Esophagus (tissue), 2 donors: Measurements from ENCODE around the gene MED29. TPM values are rescaled to one million over a fixed set of nuclear protein-coding genes. Genes with fewer than 3 reads are reported as not detected.

Source experiments
- H3K27ac ChIP-seq, 2 donors: one replicate each; pipeline ENCODE4 v1.5.1; 2013; ENCODE audit warnings: low read depth in 2 of 2, mild to moderate bottlenecking in 2 of 2, inconsistent platforms in 1 of 2, low read length in 1 of 2, moderate library complexity in 1 of 2
- H3K27me3 ChIP-seq, 2 donors: one replicate each; pipeline ENCODE4 v1.6.1; 2013; ENCODE audit warnings: low read length in 2 of 2, control low read depth in 1 of 2, mild to moderate bottlenecking in 1 of 2; ENCODE audit not compliant: insufficient read depth in 2 of 2, control insufficient read depth in 1 of 2
- H3K36me3 ChIP-seq, 2 donors: one replicate each; pipeline ENCODE4 v1.6.1; 2013; ENCODE audit warnings: low read length in 1 of 2; ENCODE audit not compliant: control insufficient read depth in 2 of 2, insufficient read depth in 2 of 2
- H3K4me1 ChIP-seq, 2 donors: one replicate each; pipeline ENCODE4 v1.6.1; 2013; ENCODE audit warnings: low read length in 1 of 2; ENCODE audit not compliant: control insufficient read depth in 2 of 2, insufficient read depth in 2 of 2
- H3K4me3 ChIP-seq, 2 donors: one replicate each; pipeline ENCODE4 v1.5.1; 2013; ENCODE audit warnings: low read length in 2 of 2, mild to moderate bottlenecking in 2 of 2, low read depth in 1 of 2, moderate library complexity in 1 of 2
- H3K9me3 ChIP-seq, 2 donors: one replicate each; pipeline ENCODE4 v1.6.1; 2013; ENCODE audit warnings: mild to moderate bottlenecking in 2 of 2, low read depth in 1 of 2, low read length in 1 of 2, moderate library complexity in 1 of 2; ENCODE audit not compliant: control insufficient read depth in 2 of 2, insufficient read depth in 1 of 2
- WGBS, 2 donors: extraction: QIAGEN DNeasy Blood & Tissue Kit; methylation state at CpG; one replicate each; pipeline ENCODE4 v1.1.7; 2013; 5-methylcytosine and 5-hydroxymethylcytosine counted together
- polyA plus RNA-seq, 2 donors: library from polyadenylated mRNA; stranded (reverse); fragments of 200-250 nt; gene quantifications; one replicate each; pipeline ENCODE4 v1.2.3, GENCODE V29; 2013
- donor health status: healthy with polysubstance abuse.
- donor health status: Bipolar disorder and iron deficiency.

The MED29 gene
- polyA plus RNA-seq, 2 donors, result 15.6 to 22.7 TPM

GRCh38 chr19:39413911-39414608 is 22.9 kb downstream of the MED29 start:
- Histone ChIP-seq H3K36me3 (no peaks in the 10 kb centered on the region), H3K27me3 (no peaks in the 10 kb centered on the region), H3K4me1 (peaks cover 5 to 7% of the 10 kb centered on the region in 2 donors), H3K4me3 (peak overlapping the region; percentile 56 to 61), H3K27ac (peak overlapping the region; percentile 86 to 94), H3K9me3 (no peaks in the 10 kb centered on the region)
- WGBS, 2 donors, result 43 to 46% methylated on average over 18 of the region's 18 CpGs

DNA sequence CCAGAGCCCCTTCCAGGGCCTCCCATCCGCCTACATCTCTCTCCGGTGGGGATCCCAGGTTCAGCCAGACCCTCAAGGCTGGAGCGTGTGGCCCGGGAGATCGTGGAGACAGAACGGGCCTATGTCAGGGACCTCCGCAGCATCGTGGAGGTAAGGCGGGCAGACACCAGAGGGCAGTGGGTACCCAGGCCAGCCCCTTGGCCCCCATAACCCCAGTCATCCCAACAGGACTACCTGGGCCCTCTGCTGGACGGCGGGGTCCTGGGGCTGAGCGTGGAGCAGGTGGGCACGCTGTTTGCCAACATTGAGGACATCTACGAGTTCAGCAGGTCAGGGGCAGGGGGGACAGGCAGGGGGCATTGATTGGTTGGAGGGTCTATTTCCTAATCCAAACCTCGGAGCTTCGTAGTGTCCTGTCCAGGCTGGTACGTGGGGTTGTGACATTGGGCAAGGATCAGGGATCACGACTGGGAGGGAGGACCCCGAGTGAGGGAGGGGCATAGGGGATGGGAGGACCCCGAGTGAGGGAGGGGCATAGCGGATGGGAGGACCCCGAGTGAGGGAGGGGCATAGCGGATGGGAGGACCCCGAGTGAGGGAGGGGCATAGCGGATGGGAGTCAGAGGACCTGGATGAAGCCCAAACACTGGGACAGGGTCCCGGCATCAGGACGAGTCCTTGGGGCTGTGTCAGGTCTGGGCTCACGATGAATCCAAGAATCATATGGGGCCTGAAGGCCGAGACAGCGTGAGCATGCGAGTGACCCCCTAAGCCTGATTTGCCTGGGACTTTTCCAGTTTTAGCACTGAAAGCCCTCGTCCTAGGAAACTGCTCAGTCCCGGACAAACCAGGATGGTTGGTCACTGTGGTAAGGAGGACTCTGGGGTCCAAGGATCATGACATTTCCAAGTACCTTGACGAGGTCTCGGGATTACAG is 24.2 kb downstream of the MED29 start:
- no peaks in the 10 kb centered on the region for H3K27me3 ChIP-seq
- H3K4me3 ChIP-seq, result no peak overlapping the region
- WGBS, 2 donors, result 71 to 73% methylated on average over 35 of the region's 35 CpGs
- peaks cover 5 to 6% of the 10 kb centered on the region in 2 donors for H3K4me1 ChIP-seq
- H3K36me3 ChIP-seq, result no peaks in the 10 kb centered on the region
- no peaks in the 10 kb centered on the region for H3K9me3 ChIP-seq
- H3K27ac ChIP-seq, result peak overlapping the region in 1 of 2 donors; percentile 36

- Histone ChIP-seq H3K4me1 (peaks cover 0 to 5% of the 10 kb centered on the region in 2 donors), H3K27ac (no peak overlapping the region)
Measured at GRCh38 chr19:39416152-39417120, 25.3 kb downstream of the MED29 start.

DNA sequence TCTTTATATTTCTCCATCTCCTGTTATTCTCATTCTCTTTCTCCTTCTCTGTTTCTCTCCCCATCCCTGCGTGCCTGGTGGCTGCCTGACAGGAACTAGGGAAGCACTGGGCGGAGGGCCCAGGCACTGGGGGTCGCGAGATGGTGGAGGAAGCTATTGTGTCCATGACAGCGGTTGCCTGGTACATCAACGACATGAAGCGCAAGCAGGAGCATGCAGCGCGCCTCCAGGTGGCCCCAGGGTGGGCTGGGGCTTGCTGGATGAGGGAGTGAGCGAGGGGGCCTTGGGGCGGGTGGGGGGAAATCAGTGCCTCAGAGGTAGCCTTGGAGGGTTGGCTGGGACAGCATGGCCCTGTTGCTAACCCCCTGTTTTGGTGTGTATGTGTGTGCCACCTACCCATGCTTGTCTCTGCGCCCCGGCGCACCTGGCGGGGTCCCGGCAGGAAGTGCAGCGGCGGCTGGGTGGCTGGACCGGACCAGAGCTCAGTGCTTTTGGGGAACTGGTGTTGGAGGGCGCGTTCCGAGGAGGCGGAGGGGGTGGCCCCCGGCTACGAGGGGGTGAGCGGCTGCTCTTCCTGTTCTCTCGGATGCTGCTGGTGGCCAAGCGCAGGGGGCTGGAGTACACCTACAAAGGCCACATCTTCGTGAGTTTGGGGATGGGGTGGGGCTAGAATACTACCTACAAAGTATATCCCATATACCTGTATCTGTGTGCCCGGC is 26.4 kb downstream of the MED29 start:
- Histone ChIP-seq H3K27ac (no peak overlapping the region), H3K27me3 (no peaks in the 10 kb centered on the region), H3K36me3 (no peaks in the 10 kb centered on the region), H3K4me3 (no peak overlapping the region), H3K4me1 (peaks cover 0 to 5% of the 10 kb centered on the region in 2 donors), H3K9me3 (no peaks in the 10 kb centered on the region)
- 89 to 93% methylated on average over 29 to 30 of the region's 30 CpGs for WGBS, 2 donors

More at GRCh38 chr19:39416152-39417120, 25.3 kb downstream of the MED29 start:
- H3K9me3 ChIP-seq, result no peaks in the 10 kb centered on the region
- no peaks in the 10 kb centered on the region for H3K36me3 ChIP-seq
- no peaks in the 10 kb centered on the region for H3K27me3 ChIP-seq
- 78 to 80% methylated on average over 24 to 27 of the region's 27 CpGs for WGBS, 2 donors
- no peak overlapping the region for H3K4me3 ChIP-seq

- WGBS, 2 donors, result 84 to 89% methylated on average over 9 of the region's 9 CpGs
- no peaks in the 10 kb centered on the region for H3K9me3 ChIP-seq
- no peaks in the 10 kb centered on the region for H3K27me3 ChIP-seq
- H3K27ac ChIP-seq, result no peak overlapping the region
- no peak overlapping the region for H3K4me3 ChIP-seq
- no peaks in the 10 kb centered on the region for H3K36me3 ChIP-seq
- peaks cover 0 to 5% of the 10 kb centered on the region in 2 donors for H3K4me1 ChIP-seq
Measured at GRCh38 chr19:39419003-39419402, 27.8 kb downstream of the MED29 start.

DNA sequence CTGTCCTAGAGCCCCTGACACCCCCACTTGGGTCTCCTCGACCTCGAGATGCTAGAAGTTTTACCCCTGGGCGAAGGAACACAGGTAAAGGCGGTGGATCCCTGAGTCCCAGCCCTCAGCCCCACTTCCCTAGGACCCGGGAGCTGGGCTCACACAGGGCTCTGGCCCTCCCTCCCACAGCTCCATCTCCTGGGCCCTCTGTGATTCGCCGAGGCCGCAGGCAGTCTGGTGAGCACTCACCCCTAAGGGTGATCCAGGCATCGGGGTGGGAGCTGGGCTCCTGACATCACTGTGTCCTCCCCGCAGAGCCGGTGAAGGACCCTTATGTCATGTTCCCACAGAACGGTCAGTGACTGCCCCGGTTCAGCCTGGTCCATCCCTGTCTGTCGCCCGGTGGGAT is 29.6 kb downstream of the MED29 start:
- no peak overlapping the region for H3K27ac ChIP-seq
- 88 to 94% methylated on average over 15 of the region's 15 CpGs for WGBS, 2 donors
- H3K4me1 ChIP-seq, result no peaks in the 10 kb centered on the region
- no peak overlapping the region for H3K4me3 ChIP-seq
- H3K27me3 ChIP-seq, result no peaks in the 10 kb centered on the region
- H3K36me3 ChIP-seq, result no peaks in the 10 kb centered on the region
- H3K9me3 ChIP-seq, result no peaks in the 10 kb centered on the region

- H3K4me3 ChIP-seq, result no peak overlapping the region
- H3K27me3 ChIP-seq, result no peaks in the 10 kb centered on the region
- no peaks in the 10 kb centered on the region for H3K36me3 ChIP-seq
- no peaks in the 10 kb centered on the region for H3K4me1 ChIP-seq
- no peaks in the 10 kb centered on the region for H3K9me3 ChIP-seq
- no peak overlapping the region for H3K27ac ChIP-seq
- 93 to 96% methylated on average over 5 of the region's 5 CpGs for WGBS, 2 donors
Measured at GRCh38 chr19:39422020-39422419, 30.8 kb downstream of the MED29 start.

- Histone ChIP-seq H3K27me3 (no peaks in the 10 kb centered on the region), H3K27ac (no peak overlapping the region), H3K36me3 (no peaks in the 10 kb centered on the region), H3K9me3 (no peaks in the 10 kb centered on the region), H3K4me3 (no peak overlapping the region), H3K4me1 (no peaks in the 10 kb centered on the region)
- WGBS, 2 donors, result 83 to 90% methylated on average over 35 of the region's 35 CpGs
Measured at GRCh38 chr19:39423258-39424086, 32.3 kb downstream of the MED29 start.
